ENCODE results near the gene ABCB8.

ABCB8 gene

GRCh38 chr7:151006590-151007300 is 21.5 kb upstream of the ABCB8 start:
- Histone ChIP-seq H3K79me2 (no peaks in the 10 kb centered on the region), H3K36me3 (ENCODE audit: control insufficient read depth, insufficient read depth, low read length) (no peaks in the 10 kb centered on the region), H3K9ac (no peak overlapping the region), H3K9me3 (ENCODE audit: control insufficient read depth, low read length) (no peaks in the 10 kb centered on the region), H3K27me3 (ENCODE audit: control insufficient read depth, insufficient read depth, low read length) (no peaks in the 10 kb centered on the region), H3K4me3 (ENCODE audit: low read depth, low read length) (no peak overlapping the region), H3K4me1 (no peaks in the 10 kb centered on the region), H3K27ac (no peak overlapping the region), H3K4me2 (ENCODE audit: low read length) (no peak overlapping the region), H2AFZ (no peak overlapping the region)
- no peak for TF ChIP-seq CTCF (IDR thresholded peaks at IDR 0.05)

- Histone ChIP-seq H3K4me1 (no peaks in the 10 kb centered on the region), H3K4me2 (ENCODE audit: low read length) (no peak overlapping the region), H3K9ac (no peak overlapping the region), H3K9me3 (ENCODE audit: control insufficient read depth, low read length) (no peaks in the 10 kb centered on the region), H2AFZ (no peak overlapping the region), H3K27me3 (ENCODE audit: control insufficient read depth, insufficient read depth, low read length) (no peaks in the 10 kb centered on the region), H3K79me2 (no peaks in the 10 kb centered on the region), H3K4me3 (ENCODE audit: low read depth, low read length) (no peak overlapping the region), H3K36me3 (ENCODE audit: control insufficient read depth, insufficient read depth, low read length) (no peaks in the 10 kb centered on the region), H3K27ac (no peak overlapping the region)
- no peak for TF ChIP-seq CTCF (IDR thresholded peaks at IDR 0.05)
Measured at GRCh38 chr7:151007469-151007898, 20.8 kb upstream of the ABCB8 start.

GRCh38 chr7:151008143-151008510 is 20.1 kb upstream of the ABCB8 start:
- Histone ChIP-seq H3K79me2 (no peaks in the 10 kb centered on the region), H2AFZ (peak overlapping the region; percentile 75), H3K4me3 (ENCODE audit: low read depth, low read length) (no peak overlapping the region), H3K4me1 (no peaks in the 10 kb centered on the region), H3K9ac (no peak overlapping the region), H3K27me3 (ENCODE audit: control insufficient read depth, insufficient read depth, low read length) (no peaks in the 10 kb centered on the region), H3K4me2 (ENCODE audit: low read length) (no peak overlapping the region), H3K9me3 (ENCODE audit: control insufficient read depth, low read length) (no peaks in the 10 kb centered on the region), H3K36me3 (ENCODE audit: control insufficient read depth, insufficient read depth, low read length) (no peaks in the 10 kb centered on the region), H3K27ac (no peak overlapping the region)
- no peak for TF ChIP-seq CTCF (IDR thresholded peaks at IDR 0.05)

- Histone ChIP-seq H3K9me3 (ENCODE audit: control insufficient read depth, low read length) (no peaks in the 10 kb centered on the region), H3K36me3 (ENCODE audit: control insufficient read depth, insufficient read depth, low read length) (no peaks in the 10 kb centered on the region), H3K27me3 (ENCODE audit: control insufficient read depth, insufficient read depth, low read length) (no peaks in the 10 kb centered on the region), H3K79me2 (no peaks in the 10 kb centered on the region), H3K27ac (no peak overlapping the region), H2AFZ (peak overlapping the region; percentile 75), H3K9ac (no peak overlapping the region), H3K4me1 (no peaks in the 10 kb centered on the region), H3K4me3 (ENCODE audit: low read depth, low read length) (no peak overlapping the region), H3K4me2 (ENCODE audit: low read length) (no peak overlapping the region)
- peak; percentile 87 for TF ChIP-seq CTCF (IDR thresholded peaks at IDR 0.05)
Measured at GRCh38 chr7:151008511-151009323, 19.5 kb upstream of the ABCB8 start.
